Panc1 (cell line): Measurements from ENCODE around the gene ACP3.

Source experiments
- CTCF ChIP-seq: fragments of 450-650 bp; IDR thresholded peaks from 2 replicates; pipeline ENCODE4 v1.5.1; 2017; ENCODE audit warnings: mild to moderate bottlenecking
- POLR2AphosphoS5 ChIP-seq: IDR thresholded peaks from 2 replicates; pipeline ENCODE4 v1.6.1; 2012; ENCODE audit warnings: mild to moderate bottlenecking, low read depth, low read length, moderate library complexity
- REST ChIP-seq, 2 experiments: IDR thresholded peaks; 2 replicates each; pipeline ENCODE4 v1.6.1; 2011 to 2012; ENCODE audit warnings: low read depth in 2 of 2, control low read depth in 1 of 2, low read length in 1 of 2, mild to moderate bottlenecking in 1 of 2, moderate library complexity in 1 of 2; ENCODE audit not compliant: insufficient read depth in 1 of 2
- SIN3A ChIP-seq: IDR thresholded peaks from 2 replicates; pipeline ENCODE4 v1.6.1; 2012; ENCODE audit warnings: low read depth, mild to moderate bottlenecking, low read length, moderate library complexity, borderline replicate concordance; ENCODE audit not compliant: insufficient read depth
- TCF7L2 ChIP-seq: IDR thresholded peaks from 2 replicates; pipeline ENCODE4 v1.6.1; 2011; ENCODE audit warnings: mild to moderate bottlenecking, low read depth, low read length, inconsistent platforms

GRCh38 chr3:132406587-132406986 lies 89.4 kb downstream of the ACP3 start:
- no peak for TF ChIP-seq REST (IDR thresholded peaks at IDR 0.05; ENCODE audit: insufficient read depth in 1 of 2, low read depth in 2 of 2, low read length in 1 of 2)
- TF ChIP-seq POLR2AphosphoS5 = no peak
- TF ChIP-seq CTCF = no peak
- no peak for TF ChIP-seq TCF7L2
- no peak for TF ChIP-seq SIN3A
